ENCODE measurements around the gene CD47. TPM values are rescaled to one million over a fixed set of nuclear protein-coding genes. Genes with fewer than 3 reads are reported as not detected.

CD47 gene
- total and polyA plus RNA-seq, 2 of the 13 experiments (the other 11 are each of a cell fraction or from before 2014, with no cell fraction given): 3.3 to 6.5 TPM

DNA sequence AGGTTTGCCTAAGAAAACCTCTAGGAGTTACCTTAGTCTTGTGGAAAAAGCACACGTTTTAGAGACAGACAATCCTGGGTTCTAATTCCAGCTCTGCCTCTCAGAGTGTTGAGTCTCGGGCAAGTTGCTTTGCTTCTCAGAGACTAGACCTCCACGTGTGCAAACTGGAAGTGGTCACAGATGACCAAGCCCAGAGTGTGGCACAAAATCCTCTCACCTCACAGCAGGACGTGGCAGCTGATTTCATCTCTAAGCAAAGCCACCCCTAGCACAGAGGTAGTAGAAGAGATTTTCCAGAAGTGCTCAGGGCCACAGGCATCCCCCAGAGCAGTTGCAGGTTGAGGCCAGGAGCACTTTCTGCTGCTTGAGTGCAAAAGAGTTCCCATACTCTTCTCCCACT is 79.2 kb downstream of the CD47 start:
- in situ Hi-C loops (cut with HindIII; ENCODE audit: extremely low pct_ligation_motif_present, low pct_unique_long_range_greater_than_20kb) (no loop called here), intact Hi-C loops (cut with micrococcal nuclease; ENCODE audit: unreplicated experiment) (no loop called here)
- H3K36me3 ChIP-seq (replicated peaks in 1 of 2; ENCODE audit: control insufficient read depth in 1 of 2, insufficient read depth in 2 of 2, low read length in 2 of 2): no peaks in the 10 kb centered on the region
- H3K27ac ChIP-seq (ENCODE audit: extremely low read length, insufficient read depth, low read length): no peak overlapping the region
- H3K79me2 ChIP-seq (ENCODE audit: insufficient read depth, low read length): no peaks in the 10 kb centered on the region
- 0% methylated on average over 1 of the region's 4 CpGs for WGBS (ENCODE audit: low lambda C conversion rate)
- no peak overlapping the region for H2AFZ ChIP-seq (ENCODE audit: low read length)
- no peak overlapping the region for H3K9ac ChIP-seq (ENCODE audit: insufficient read depth, low read depth, low read length)
- DNase-seq (ENCODE audit: low spot score) (no peak), ATAC-seq (no peak), FAIRE-seq (no peak)
- 0 out of 5 replicates have a peak, but pooled peaks cover 0 to 3% of the 10 kb centered on the region in 2 experiments for H3K27me3 ChIP-seq (ENCODE audit: control insufficient read depth in 1 of 2, insufficient read depth in 2 of 2, low read length in 2 of 2)
- ChIA-PET POLR2A (no interaction called here), CTCF (ENCODE audit: low intra/inter-chr PET ratio, low total read pairs) (no interaction called here)
- no peaks in the 10 kb centered on the region for H4K20me1 ChIP-seq (ENCODE audit: insufficient read depth, low read length)
- BruUV-seq (replicated peaks): no TSS peak
- no peak overlapping the region for H3K4me3 ChIP-seq (replicated peaks in 1 of 3; ENCODE audit: insufficient read depth in 1 of 3, low read depth in 2 of 3, low read length in 3 of 3)
- TF ChIP-seq ATRX (CRISPR knock-in tag; IDR thresholded peaks at IDR 0.05; ENCODE audit: borderline replicate concordance) (no peak), EP300 (IDR thresholded peaks at IDR 0.05; ENCODE audit: low read depth in 2 of 2, low read length in 2 of 2) (no peak), EP300 (CRISPR knock-in tag; IDR thresholded peaks at IDR 0.05; ENCODE audit: borderline replicate concordance) (no peak)
- H3K4me2 ChIP-seq (ENCODE audit: low read depth, low read length): no peak overlapping the region
- no peaks in the 10 kb centered on the region for H3K9me3 ChIP-seq (ENCODE audit: low read length)
- no peaks in the 10 kb centered on the region for H3K4me1 ChIP-seq (ENCODE audit: insufficient read depth, low read length)

DNA sequence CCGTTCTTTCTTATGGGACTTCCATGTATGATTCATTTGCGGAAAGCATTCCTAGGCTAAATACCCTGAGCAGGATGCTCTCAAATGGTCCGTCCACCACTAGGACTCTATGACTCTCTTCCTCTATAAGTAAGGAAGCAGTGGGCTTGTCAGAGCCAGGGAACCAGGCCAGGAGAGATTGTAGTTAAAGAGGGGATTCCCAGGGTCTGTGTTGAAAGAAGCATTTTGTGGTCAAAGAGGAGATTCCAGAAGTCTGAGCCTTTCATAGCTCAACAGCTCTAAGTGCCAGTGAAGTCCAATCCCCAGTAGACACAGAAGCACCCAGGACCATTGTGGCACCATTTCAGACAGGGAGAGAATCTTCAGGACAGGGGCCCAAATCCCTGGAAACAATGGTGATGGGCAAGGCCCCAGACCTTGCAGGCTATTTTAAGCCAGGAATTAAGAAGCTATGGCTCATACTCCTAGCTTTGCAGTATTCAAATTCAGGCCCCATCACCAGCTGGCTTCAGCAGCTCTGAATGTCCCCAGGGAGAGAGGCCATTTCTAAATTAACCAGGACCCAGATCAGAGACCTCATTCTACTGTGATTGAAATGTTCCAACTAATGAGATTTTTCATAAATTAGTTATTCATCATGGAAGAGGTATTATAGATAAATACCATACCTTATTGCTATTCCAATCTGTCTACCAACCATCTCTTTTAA is 81.7 kb downstream of the CD47 start:
- intact Hi-C loops (cut with micrococcal nuclease; ENCODE audit: unreplicated experiment): no loop called here

More for the DNA sequence above, 81.7 kb downstream of the CD47 start:
- TF ChIP-seq, protein P1, sequence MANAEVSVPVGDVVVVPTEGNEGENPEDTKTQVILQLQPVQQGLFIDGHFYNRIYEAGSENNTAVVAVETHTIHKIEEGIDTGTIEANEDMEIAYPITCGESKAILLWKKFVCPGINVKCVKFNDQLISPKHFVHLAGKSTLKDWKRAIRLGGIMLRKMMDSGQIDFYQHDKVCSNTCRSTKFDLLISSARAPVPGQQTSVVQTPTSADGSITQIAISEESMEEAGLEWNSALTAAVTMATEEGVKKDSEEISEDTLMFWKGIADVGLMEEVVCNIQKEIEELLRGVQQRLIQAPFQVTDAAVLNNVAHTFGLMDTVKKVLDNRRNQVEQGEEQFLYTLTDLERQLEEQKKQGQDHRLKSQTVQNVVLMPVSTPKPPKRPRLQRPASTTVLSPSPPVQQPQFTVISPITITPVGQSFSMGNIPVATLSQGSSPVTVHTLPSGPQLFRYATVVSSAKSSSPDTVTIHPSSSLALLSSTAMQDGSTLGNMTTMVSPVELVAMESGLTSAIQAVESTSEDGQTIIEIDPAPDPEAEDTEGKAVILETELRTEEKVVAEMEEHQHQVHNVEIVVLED (CRISPR knock-in tag; IDR thresholded peaks at IDR 0.05; ENCODE audit: borderline replicate concordance): no peak
- TF ChIP-seq GLI4 (CRISPR knock-in tag; IDR thresholded peaks at IDR 0.05; ENCODE audit: borderline replicate concordance): no peak
- TF ChIP-seq, protein P2, sequence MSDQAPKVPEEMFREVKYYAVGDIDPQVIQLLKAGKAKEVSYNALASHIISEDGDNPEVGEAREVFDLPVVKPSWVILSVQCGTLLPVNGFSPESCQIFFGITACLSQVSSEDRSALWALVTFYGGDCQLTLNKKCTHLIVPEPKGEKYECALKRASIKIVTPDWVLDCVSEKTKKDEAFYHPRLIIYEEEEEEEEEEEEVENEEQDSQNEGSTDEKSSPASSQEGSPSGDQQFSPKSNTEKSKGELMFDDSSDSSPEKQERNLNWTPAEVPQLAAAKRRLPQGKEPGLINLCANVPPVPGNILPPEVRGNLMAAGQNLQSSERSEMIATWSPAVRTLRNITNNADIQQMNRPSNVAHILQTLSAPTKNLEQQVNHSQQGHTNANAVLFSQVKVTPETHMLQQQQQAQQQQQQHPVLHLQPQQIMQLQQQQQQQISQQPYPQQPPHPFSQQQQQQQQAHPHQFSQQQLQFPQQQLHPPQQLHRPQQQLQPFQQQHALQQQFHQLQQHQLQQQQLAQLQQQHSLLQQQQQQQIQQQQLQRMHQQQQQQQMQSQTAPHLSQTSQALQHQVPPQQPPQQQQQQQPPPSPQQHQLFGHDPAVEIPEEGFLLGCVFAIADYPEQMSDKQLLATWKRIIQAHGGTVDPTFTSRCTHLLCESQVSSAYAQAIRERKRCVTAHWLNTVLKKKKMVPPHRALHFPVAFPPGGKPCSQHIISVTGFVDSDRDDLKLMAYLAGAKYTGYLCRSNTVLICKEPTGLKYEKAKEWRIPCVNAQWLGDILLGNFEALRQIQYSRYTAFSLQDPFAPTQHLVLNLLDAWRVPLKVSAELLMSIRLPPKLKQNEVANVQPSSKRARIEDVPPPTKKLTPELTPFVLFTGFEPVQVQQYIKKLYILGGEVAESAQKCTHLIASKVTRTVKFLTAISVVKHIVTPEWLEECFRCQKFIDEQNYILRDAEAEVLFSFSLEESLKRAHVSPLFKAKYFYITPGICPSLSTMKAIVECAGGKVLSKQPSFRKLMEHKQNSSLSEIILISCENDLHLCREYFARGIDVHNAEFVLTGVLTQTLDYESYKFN (CRISPR knock-in tag; conservative IDR thresholded peaks at IDR 0.05): no peak
- TF ChIP-seq HNRNPLL (IDR thresholded peaks at IDR 0.05; ENCODE audit: low read depth, low read length, poor library complexity, severe bottlenecking): no peak
- no peak for TF ChIP-seq SNRNP70 (IDR thresholded peaks at IDR 0.05; ENCODE audit: low read depth, low read length)
- TF ChIP-seq ZNF839 (CRISPR knock-in tag; IDR thresholded peaks at IDR 0.05; ENCODE audit: borderline replicate concordance): no peak
- TF ChIP-seq RORA (CRISPR knock-in tag; IDR thresholded peaks at IDR 0.05): no peak
- TF ChIP-seq MTF2 (CRISPR knock-in tag; IDR thresholded peaks at IDR 0.05; ENCODE audit: borderline replicate concordance): no peak
- TF ChIP-seq TSC22D2 (CRISPR knock-in tag; IDR thresholded peaks at IDR 0.05; ENCODE audit: borderline replicate concordance): no peak
- no peak for TF ChIP-seq CEBPG (CRISPR knock-in tag; IDR thresholded peaks at IDR 0.05)
- TF ChIP-seq HHEX (CRISPR knock-in tag; IDR thresholded peaks at IDR 0.05): no peak
- ChIA-PET POLR2A (no interaction called here), CTCF (ENCODE audit: low intra/inter-chr PET ratio, low total read pairs) (no interaction called here)
- no peaks in the 10 kb centered on the region for H3K4me1 ChIP-seq (ENCODE audit: insufficient read depth, low read length)
- H3K79me2 ChIP-seq (ENCODE audit: insufficient read depth, low read length): no peaks in the 10 kb centered on the region
- H3K36me3 ChIP-seq (replicated peaks in 1 of 2; ENCODE audit: control insufficient read depth in 1 of 2, insufficient read depth in 2 of 2, low read length in 2 of 2): no peaks in the 10 kb centered on the region
- FAIRE-seq (no peak), DNase-seq (ENCODE audit: low spot score) (no peak), ATAC-seq (no peak)
- H2AFZ ChIP-seq (ENCODE audit: low read length): no peak overlapping the region
- no peaks in the 10 kb centered on the region for H3K9me3 ChIP-seq (ENCODE audit: low read length)
- in situ Hi-C loops (cut with HindIII; ENCODE audit: extremely low pct_ligation_motif_present, low pct_unique_long_range_greater_than_20kb): no loop called here
- H3K4me3 ChIP-seq (replicated peaks in 1 of 3; ENCODE audit: insufficient read depth in 1 of 3, low read depth in 2 of 3, low read length in 3 of 3): no peak overlapping the region
- H3K27me3 ChIP-seq (ENCODE audit: control insufficient read depth in 1 of 2, insufficient read depth in 2 of 2, low read length in 2 of 2): 0 out of 5 replicates have a peak, but pooled peaks cover 0 to 3% of the 10 kb centered on the region in 2 experiments
- 50% methylated on average over 3 of the region's 3 CpGs for whole genome bisulfite sequencing (ENCODE audit: low lambda C conversion rate)
- H3K27ac ChIP-seq (ENCODE audit: extremely low read length, insufficient read depth, low read length): no peak overlapping the region
- BruUV-seq (replicated peaks): no TSS peak
- H4K20me1 ChIP-seq (ENCODE audit: insufficient read depth, low read length): no peaks in the 10 kb centered on the region
- no peak overlapping the region for H3K4me2 ChIP-seq (ENCODE audit: low read depth, low read length)
- no peak overlapping the region for H3K9ac ChIP-seq (ENCODE audit: insufficient read depth, low read depth, low read length)
